SK-N-SH (cell line): ENCODE results near the gene IRF2BPL. TPM values are rescaled to one million over a fixed set of nuclear protein-coding genes. Genes with fewer than 3 reads are reported as not detected.

Experiments used
- CTCF ChIA-PET: fragments of 300-600, 350-600 bp; formaldehyde crosslinking; extraction: SDS; loops from one replicate; lab custom pipeline; 2021; lab: Yijun Ruan, JAX
- POLR2A ChIA-PET: fragments of 350-600 bp; sonication (Branson Sonifier 250); formaldehyde crosslinking; extraction: SDS; loops from one replicate; lab custom pipeline; 2020; ENCODE audit warnings: antibody characterized with exemption, inconsistent platforms; lab: Yijun Ruan, JAX
- DNase-seq: peaks from one replicate; pipeline ENCODE4 v3.0.0; 2012
- H2AFZ ChIP-seq: fragments of 200-600 bp; sonication (generic); 2 replicates; pipeline ENCODE4 v1.8.1; 2016; ENCODE audit warnings: antibody characterized with exemption, mild to moderate bottlenecking, low read depth
- H3F3A ChIP-seq: fragments of 200-600 bp; sonication (generic); replicated peaks from 2 replicates; pipeline ENCODE3; 2016; ENCODE audit warnings: antibody characterized with exemption, mild to moderate bottlenecking; ENCODE audit not compliant: insufficient read depth
- H3K27ac ChIP-seq, 2 experiments: fragments of 200-500 bp in 1 of 2; fragments of 200-600 bp in 1 of 2; sonication (Bioruptor generic) in 1 of 2; sonication (generic), shearing (Covaris generic) in 1 of 2; 2 replicates each; pipeline versions ENCODE4 v1.5.1 to v1.6.1; 2014 to 2016; ENCODE audit warnings: low read depth in 2 of 2, inconsistent platforms in 1 of 2, low read length in 1 of 2, mild to moderate bottlenecking in 1 of 2, mixed read lengths in 1 of 2
- H3K27me3 ChIP-seq: fragments of 200-600 bp; sonication (generic), shearing (Covaris generic); 2 replicates; pipeline ENCODE4 v1.6.1; 2016; ENCODE audit warnings: mixed run types; ENCODE audit not compliant: insufficient read depth
- H3K36me3 ChIP-seq, 2 experiments: fragments of 200-500 bp in 1 of 2; fragments of 200-600 bp in 1 of 2; sonication (Bioruptor generic) in 1 of 2; sonication (generic) in 1 of 2; replicated peaks in 1 of 2; 2 replicates each; pipeline versions ENCODE3 to v1.5.1; 2014 to 2016; ENCODE audit warnings: low read length in 1 of 2, mild to moderate bottlenecking in 1 of 2; ENCODE audit not compliant: insufficient read depth in 2 of 2, control insufficient read depth in 1 of 2
- H3K4me1 ChIP-seq, 2 experiments: fragments of 200-500 bp in 1 of 2; fragments of 200-600 bp in 1 of 2; sonication (Bioruptor generic) in 1 of 2; sonication (generic), shearing (Covaris generic) in 1 of 2; 2 replicates each; pipeline versions ENCODE4 v1.5.1 to v1.6.1; 2014 to 2016; ENCODE audit warnings: low read depth in 1 of 2, low read length in 1 of 2, mixed run types in 1 of 2; ENCODE audit not compliant: insufficient read depth in 2 of 2, control insufficient read depth in 1 of 2
- H3K4me2 ChIP-seq: fragments of 200-600 bp; sonication (generic), shearing (Covaris generic); 2 replicates; pipeline ENCODE4 v1.6.1; 2017; ENCODE audit warnings: mixed run types
- H3K4me3 ChIP-seq, 2 experiments: fragments of 200-500 bp in 1 of 2; fragments of 200-600 bp in 1 of 2; sonication (Bioruptor generic) in 1 of 2; sonication (generic), shearing (Covaris generic) in 1 of 2; 2 replicates each; pipeline versions ENCODE4 v1.5.1 to v1.8.1; 2014 to 2016; ENCODE audit warnings: low read depth in 2 of 2, inconsistent platforms in 1 of 2, low read length in 1 of 2, mild to moderate bottlenecking in 1 of 2, mixed read lengths in 1 of 2, moderate library complexity in 1 of 2
- H3K79me2 ChIP-seq: fragments of 200-600 bp; sonication (generic); 2 replicates; pipeline ENCODE4 v1.8.1; 2017; ENCODE audit warnings: mild to moderate bottlenecking; ENCODE audit not compliant: insufficient read depth
- H3K9ac ChIP-seq: fragments of 200-600 bp; sonication (generic); 2 replicates; pipeline ENCODE4 v1.6.1; 2017; ENCODE audit warnings: mixed run types
- H3K9me2 ChIP-seq: fragments of 200-600 bp; sonication (generic); 2 replicates; pipeline ENCODE4 v1.6.1; 2017; ENCODE audit warnings: mixed run types
- H3K9me3 ChIP-seq: fragments of 200-600 bp; sonication (generic); 2 replicates; pipeline ENCODE4 v1.6.1; 2017; ENCODE audit warnings: mixed run types, mild to moderate bottlenecking, moderate library complexity
- H4K20me1 ChIP-seq: fragments of 200-600 bp; sonication (generic); 2 replicates; pipeline ENCODE4 v1.6.1; 2017; ENCODE audit warnings: mild to moderate bottlenecking, mixed run types; ENCODE audit not compliant: insufficient read depth
- ELF1 ChIP-seq: IDR thresholded peaks from 2 replicates; pipeline ENCODE4 v1.4.0; 2012
- EP300 ChIP-seq, 2 experiments: IDR thresholded peaks; 2 replicates each; pipeline versions ENCODE4 v1.4.0 to v1.6.1; 2012; ENCODE audit warnings: borderline replicate concordance in 1 of 2, low read depth in 1 of 2, low read length in 1 of 2
- FOSL2 ChIP-seq: IDR thresholded peaks from 2 replicates; pipeline ENCODE4 v1.4.0; 2012; ENCODE audit warnings: low read depth, mild to moderate bottlenecking, moderate library complexity, borderline replicate concordance
- FOXJ3 ChIP-seq: sonication (generic); formaldehyde crosslinking; IDR thresholded peaks from 2 replicates; pipeline ENCODE4 v1.5.1; 2020; ENCODE audit warnings: mild to moderate bottlenecking, missing genetic modification reagents
- JUND ChIP-seq: IDR thresholded peaks from 2 replicates; pipeline ENCODE4 v1.4.0; 2012
- MAX ChIP-seq: IDR thresholded peaks from 2 replicates; pipeline ENCODE4 v1.4.0; 2012; ENCODE audit warnings: low read depth
- NFIC ChIP-seq: IDR thresholded peaks from 2 replicates; pipeline ENCODE4 v1.4.0; 2012; ENCODE audit warnings: borderline replicate concordance
- PBX3 ChIP-seq: IDR thresholded peaks from 2 replicates; pipeline ENCODE4; 2012
- POLR2AphosphoS5 ChIP-seq: IDR thresholded peaks from 2 replicates; pipeline ENCODE4 v1.6.1; 2012; ENCODE audit warnings: low read depth, low read length
- RFX5 ChIP-seq: IDR thresholded peaks from 2 replicates; pipeline ENCODE4 v1.6.1; 2012; ENCODE audit warnings: mild to moderate bottlenecking, improper control_type of control experiment, low read length
- RXRA ChIP-seq: IDR thresholded peaks from 2 replicates; pipeline ENCODE4 v1.4.0; 2012; ENCODE audit warnings: low read depth, mild to moderate bottlenecking, borderline replicate concordance
- SMC3 ChIP-seq: IDR thresholded peaks from 2 replicates; pipeline ENCODE4 v1.6.1; 2012; ENCODE audit warnings: low read depth, low read length, improper control_type of control experiment
- TCF12 ChIP-seq: IDR thresholded peaks from 2 replicates; pipeline ENCODE4 v1.4.0; 2012
- TEAD4 ChIP-seq: IDR thresholded peaks from 2 replicates; pipeline ENCODE4 v1.4.0; 2012; ENCODE audit warnings: mild to moderate bottlenecking, borderline replicate concordance; ENCODE audit not compliant: insufficient read depth
- USF1 ChIP-seq: IDR thresholded peaks from 2 replicates; pipeline ENCODE4 v1.4.0; 2012; ENCODE audit warnings: low read depth, borderline replicate concordance
- WGBS: methylation state at CpG from one replicate; pipeline ENCODE4 v1.1.6; 2017; ENCODE audit warnings: low lambda C conversion rate; 5-methylcytosine and 5-hydroxymethylcytosine counted together
- polyA plus RNA-seq, 3 experiments: library from polyadenylated mRNA; depleted of rRNA; stranded (reverse); fragments of >200 nt; gene quantifications; 2 replicates each; pipeline ENCODE4 v1.2.3, GENCODE V29; 2012

Gene IRF2BPL
- polyA plus RNA-seq, 1 of the 3 experiments (the other 2 are of a cell fraction), result 17.1 TPM

- Histone ChIP-seq H3K9ac (peak overlapping the region; percentile 75; the same call in 1 of the 2 replicates), H3K4me1 (peaks cover 62 to 70% of the 10 kb centered on the region in 2 experiments), H3K79me2 (peaks cover 13% of the 10 kb centered on the region; the same call in 1 of the 2 replicates), H3K27me3 (no peaks in the 10 kb centered on the region), H3F3A (peaks cover 68% of the 10 kb centered on the region), H3K36me3 (no peaks in the 10 kb centered on the region), H3K9me3 (no peaks in the 10 kb centered on the region), H3K4me3 (no peak overlapping the region), H2AFZ (no peak overlapping the region), H3K9me2 (no peaks in the 10 kb centered on the region), H4K20me1 (no peaks in the 10 kb centered on the region), H3K4me2 (peak overlapping the region; percentile 81), H3K27ac (peak overlapping the region; percentile 99 to 100)
- ChIA-PET CTCF (interaction anchor here (0.9 to 24.4 kb wide), 5 partner anchors 15 to 126 kb away, joined by 3 to 484 read pairs (median 3); no protein-coding TSS in a partner anchor), POLR2A (interaction anchor here (1.8 kb wide), 1 partner anchor 118 kb away, joined by 6 read pairs; no protein-coding TSS in a partner anchor)
- DNase-seq, result no peak
- peak; percentile 63; the same call in 1 of the 2 replicates for TF ChIP-seq FOSL2
- no peak for TF ChIP-seq RFX5
- peak; percentile 34 for TF ChIP-seq NFIC
- TF ChIP-seq TEAD4, result peak; percentile 56
- peak; percentile 42; the same call in 1 of the 2 replicates for TF ChIP-seq TCF12
- no peak for TF ChIP-seq USF1
- peak; percentile 59 for TF ChIP-seq JUND
- TF ChIP-seq MAX, result peak; percentile 51; the same call in 1 of the 2 replicates
- peak; percentile 40; the same call in 1 of the 2 replicates for TF ChIP-seq PBX3
- peak in 1 of 2 experiments; percentile 69; a peak in 1 of 4 replicates for TF ChIP-seq EP300 (IDR thresholded peaks at IDR 0.05; ENCODE audit: borderline replicate concordance in 1 of 2, low read depth in 1 of 2, low read length in 1 of 2)
- WGBS, result 33% methylated on average over 20 of the region's 21 CpGs
Measured at GRCh38 chr14:77037938-77038568, 9.5 kb upstream of the IRF2BPL start.

- Histone ChIP-seq H3K9me2 (no peaks in the 10 kb centered on the region), H3K4me2 (peak overlapping the region; percentile 81), H3K27me3 (no peaks in the 10 kb centered on the region), H3K4me3 (no peak overlapping the region), H3K4me1 (peaks cover 62 to 71% of the 10 kb centered on the region in 2 experiments), H3K27ac (peak overlapping the region; percentile 99 to 100), H3K9ac (peak overlapping the region; percentile 75; the same call in 1 of the 2 replicates), H2AFZ (no peak overlapping the region), H4K20me1 (no peaks in the 10 kb centered on the region), H3K36me3 (no peaks in the 10 kb centered on the region), H3K9me3 (no peaks in the 10 kb centered on the region), H3F3A (peaks cover 68% of the 10 kb centered on the region), H3K79me2 (peaks cover 13% of the 10 kb centered on the region; the same call in 1 of the 2 replicates)
- DNase-seq, result no peak
- 88% methylated on average over 16 of the region's 16 CpGs for WGBS
- ChIA-PET CTCF (interaction anchor here (0.9 to 24.4 kb wide), 7 partner anchors 10 to 125 kb away, joined by 3 to 484 read pairs (median 4); no protein-coding TSS in a partner anchor), POLR2A (interaction anchor here (1.8 kb wide), 1 partner anchor 117 kb away, joined by 6 read pairs; no protein-coding TSS in a partner anchor)
- TF ChIP-seq JUND, result no peak
- TF ChIP-seq RXRA, result no peak
- TF ChIP-seq TEAD4, result no peak
- no peak for TF ChIP-seq SMC3
- no peak for TF ChIP-seq FOXJ3 (CRISPR knock-in tag)
- no peak for TF ChIP-seq POLR2AphosphoS5
- TF ChIP-seq MAX, result no peak
- TF ChIP-seq ELF1, result no peak
- no peak for TF ChIP-seq TCF12
Measured at GRCh38 chr14:77037215-77037937, 8.9 kb upstream of the IRF2BPL start.
